ENCODE data around the gene CALD1.

Gene CALD1

DNA sequence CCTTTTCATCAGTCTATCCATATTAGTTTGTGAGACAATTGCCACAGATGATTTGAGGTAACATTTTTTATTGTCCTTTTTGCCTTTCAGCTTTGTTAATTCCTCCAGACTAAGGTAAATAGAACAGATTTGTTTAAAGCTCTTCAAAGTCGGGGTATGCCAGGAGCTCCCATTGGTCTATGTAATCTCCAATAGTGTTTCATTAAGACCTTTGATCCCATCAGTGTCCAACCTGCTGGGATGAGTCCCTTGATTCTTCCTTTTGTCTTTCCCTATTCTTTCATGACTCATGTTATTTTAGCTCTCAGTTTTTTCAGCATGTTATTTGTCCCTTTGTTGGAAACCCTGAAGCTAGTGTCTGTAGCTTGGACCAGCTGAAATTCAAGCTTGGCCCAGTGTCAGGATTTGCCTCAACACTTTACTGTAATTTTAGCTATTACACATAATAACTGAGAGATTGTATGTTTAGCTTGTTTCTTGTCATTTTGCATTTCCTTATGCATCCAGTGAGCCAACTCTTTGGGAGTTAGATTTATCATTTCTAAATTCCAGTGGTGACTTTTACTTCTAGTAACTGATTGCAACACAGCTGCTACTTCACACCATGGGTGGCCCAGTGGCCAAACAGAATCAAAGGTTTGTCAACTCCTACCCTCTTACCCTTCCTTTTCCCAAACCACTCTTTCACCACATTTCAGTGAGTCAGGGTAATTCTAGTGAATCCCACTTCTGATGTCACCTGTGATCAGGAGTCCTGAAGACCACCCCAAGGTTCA is 222.1 kb downstream of the CALD1 start:
- no peak for DNase-seq (ENCODE audit: low spot score)

DNA sequence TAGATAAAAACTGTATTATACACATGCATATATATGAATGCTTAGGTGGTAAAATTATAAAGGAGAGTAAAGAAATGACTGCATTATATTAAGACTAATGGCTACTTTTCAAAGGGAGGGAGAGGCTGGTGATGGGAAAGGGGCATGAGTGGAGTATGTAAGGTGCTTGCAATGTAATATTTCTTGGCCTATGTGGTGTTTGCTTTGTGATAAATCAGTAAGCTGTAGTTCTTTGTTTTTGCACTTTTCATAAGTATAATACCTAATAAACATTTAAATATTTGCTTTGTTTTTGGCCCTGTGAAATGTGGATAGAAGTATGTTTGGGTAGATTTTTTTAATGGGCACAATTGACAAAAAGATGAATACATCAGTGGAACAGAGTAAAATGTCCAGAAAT is 232.8 kb downstream of the CALD1 start:
- no peak for DNase-seq (ENCODE audit: low spot score)
